Adipocyte (in vitro differentiated cells): ENCODE results near the gene MUSTN1.

Experiments used
- DNase-seq: peaks from one replicate; pipeline ENCODE4 v3.0.0-alpha.2; 2015; ENCODE audit warnings: low read depth
- H3K27me3 ChIP-seq: replicated peaks from 2 replicates; pipeline ENCODE4 v1.7.0; 2013; ENCODE audit warnings: mild to moderate bottlenecking, low read length, moderate library complexity; ENCODE audit not compliant: control insufficient read depth, insufficient read depth
- H3K36me3 ChIP-seq: 2 replicates; pipeline ENCODE4 v1.7.0; 2013; ENCODE audit warnings: low read length, mild to moderate bottlenecking, moderate library complexity; ENCODE audit not compliant: control insufficient read depth, insufficient read depth, severe bottlenecking
- H3K4me1 ChIP-seq: 2 replicates; pipeline ENCODE4 v1.7.0; 2013; ENCODE audit warnings: mild to moderate bottlenecking, low read length, moderate library complexity; ENCODE audit not compliant: control insufficient read depth, insufficient read depth
- H3K4me3 ChIP-seq: 2 replicates; pipeline ENCODE4 v1.7.0; 2013; ENCODE audit warnings: mild to moderate bottlenecking, low read length, moderate library complexity
- H3K9ac ChIP-seq: 2 replicates; pipeline ENCODE4 v1.7.0; 2013; ENCODE audit warnings: mild to moderate bottlenecking, low read length, moderate library complexity
- H3K9me3 ChIP-seq: 2 replicates; pipeline ENCODE4 v1.7.0; 2013; ENCODE audit warnings: mild to moderate bottlenecking, low read length, moderate library complexity; ENCODE audit not compliant: control insufficient read depth

The MUSTN1 gene

DNA sequence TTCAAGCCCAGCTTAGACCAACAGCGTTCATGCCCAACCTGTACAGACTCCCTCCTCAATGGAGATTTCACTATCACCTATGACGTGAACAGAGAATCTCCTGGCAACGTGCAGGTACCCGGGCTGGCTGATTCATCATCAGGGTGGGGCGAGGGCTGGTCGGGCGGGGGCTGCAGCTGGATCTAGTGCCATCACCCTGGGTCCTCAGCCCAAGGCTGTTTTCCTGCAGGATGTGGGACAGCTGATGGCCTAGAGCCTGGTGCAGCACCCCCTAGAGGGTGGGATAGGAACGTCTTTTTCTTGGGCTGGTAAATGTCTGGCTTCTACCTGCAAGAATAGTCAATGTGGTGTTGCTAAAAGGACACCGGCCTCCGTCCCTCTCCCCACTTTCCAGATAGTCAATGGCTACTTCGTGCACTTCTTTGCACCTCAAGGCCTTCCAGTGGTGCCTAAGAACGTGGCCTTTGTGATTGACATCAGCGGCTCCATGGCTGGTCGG is 35.8 kb downstream of the MUSTN1 start:
- no peak for DNase-seq

DNA sequence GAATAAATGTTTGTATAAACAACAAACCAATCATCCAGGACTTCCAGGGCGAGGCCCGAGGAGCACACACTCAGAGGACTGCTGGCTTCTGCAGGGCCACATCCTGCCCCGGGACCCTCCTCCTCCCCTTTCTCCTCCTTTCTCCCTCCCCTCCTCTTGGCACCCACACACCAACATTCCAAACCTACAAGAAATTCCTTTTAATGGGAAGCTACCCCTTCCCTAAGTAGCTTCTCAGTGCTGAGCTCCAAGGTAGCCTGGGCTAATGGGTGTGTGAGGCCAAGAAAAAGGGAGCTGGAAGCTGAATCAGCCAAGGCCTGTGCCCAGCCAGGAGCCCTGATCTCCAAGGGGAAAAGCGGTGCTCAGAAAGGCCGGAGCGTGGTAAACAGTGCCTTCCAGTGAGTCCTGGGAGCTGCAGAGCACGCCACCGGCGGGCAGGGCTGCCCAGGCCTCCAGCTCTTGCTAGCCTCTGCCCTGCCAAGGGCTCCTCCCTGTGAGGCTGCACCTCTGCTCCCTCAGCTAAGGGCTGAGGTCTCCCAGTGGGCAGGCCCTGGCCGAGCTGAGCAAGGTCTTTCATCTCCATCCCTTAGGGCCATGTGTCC is 36.3 kb downstream of the MUSTN1 start:
- Histone ChIP-seq H3K36me3 (no peaks in the 10 kb centered on the region), H3K27me3 (peaks cover 4% of the 10 kb centered on the region), H3K9me3 (no peaks in the 10 kb centered on the region), H3K4me3 (no peak overlapping the region), H3K9ac (no peak overlapping the region), H3K4me1 (peaks cover 25% of the 10 kb centered on the region)
- DNase-seq: no peak

More for the DNA sequence above, 35.8 kb downstream of the MUSTN1 start:
- no peak overlapping the region for H3K4me3 ChIP-seq
- H3K9ac ChIP-seq: no peak overlapping the region
- peaks cover 4% of the 10 kb centered on the region for H3K27me3 ChIP-seq
- peaks cover 25% of the 10 kb centered on the region for H3K4me1 ChIP-seq
- no peaks in the 10 kb centered on the region for H3K36me3 ChIP-seq
- no peaks in the 10 kb centered on the region for H3K9me3 ChIP-seq

- no peak for DNase-seq
- Histone ChIP-seq H3K4me1 (peaks cover 17% of the 10 kb centered on the region), H3K4me3 (no peak overlapping the region), H3K27me3 (peaks cover 4% of the 10 kb centered on the region), H3K36me3 (no peaks in the 10 kb centered on the region), H3K9me3 (no peaks in the 10 kb centered on the region), H3K9ac (no peak overlapping the region)
Measured at GRCh38 chr3:52796411-52796810, 38.4 kb downstream of the MUSTN1 start.

DNA sequence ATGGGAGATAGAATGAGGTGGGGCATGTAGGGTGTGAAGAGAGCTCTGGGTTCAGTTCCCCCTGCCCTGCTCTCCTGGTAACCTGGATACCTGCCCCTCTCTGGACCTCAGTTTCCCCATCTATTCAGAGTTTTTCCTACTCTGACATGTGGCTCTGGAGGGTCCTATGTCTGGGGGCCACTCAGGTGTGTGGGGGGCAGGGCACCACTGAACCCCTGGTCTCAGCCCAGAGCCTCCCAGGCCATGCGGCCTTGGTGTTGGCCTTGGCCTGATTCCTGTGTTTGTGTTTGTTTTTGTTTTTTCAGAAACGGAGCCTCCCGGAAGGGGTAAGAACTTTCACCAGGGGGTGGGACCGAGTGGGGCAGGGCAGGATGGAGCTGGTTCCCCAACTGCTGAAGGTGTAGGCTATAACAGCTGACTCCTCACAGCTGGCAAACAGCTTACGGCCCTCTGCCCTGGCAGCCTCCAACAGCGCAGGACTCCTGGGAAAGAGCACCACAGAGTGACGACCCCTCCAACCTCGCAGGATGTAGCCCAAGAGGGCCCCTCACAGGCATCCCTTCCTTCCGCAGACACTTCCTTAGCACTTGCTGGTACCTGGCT is 39.4 kb downstream of the MUSTN1 start:
- DNase-seq: no peak
- Histone ChIP-seq H3K4me3 (no peak overlapping the region), H3K4me1 (peaks cover 16% of the 10 kb centered on the region), H3K27me3 (peaks cover 4% of the 10 kb centered on the region), H3K9ac (no peak overlapping the region), H3K9me3 (no peaks in the 10 kb centered on the region), H3K36me3 (no peaks in the 10 kb centered on the region)

- Histone ChIP-seq H3K4me1 (peaks cover 8% of the 10 kb centered on the region), H3K27me3 (peaks cover 4% of the 10 kb centered on the region)
- no peak for DNase-seq
Measured at GRCh38 chr3:52794612-52795099, 40.2 kb downstream of the MUSTN1 start, which contains the start of gene ITIH3. TSS of gene ITIH3 (plus strand) at chr3:52794796. CDS start at chr3:52794804, 8 bp downstream.

GRCh38 chr3:52793702-52794611 is 40.9 kb downstream of the MUSTN1 start:
- Histone ChIP-seq H3K9me3 (no peaks in the 10 kb centered on the region), H3K27me3 (peaks cover 4% of the 10 kb centered on the region), H3K9ac (no peak overlapping the region), H3K36me3 (peaks cover 3% of the 10 kb centered on the region), H3K4me1 (peaks cover 5% of the 10 kb centered on the region), H3K4me3 (no peak overlapping the region)
- no peak for DNase-seq

More at GRCh38 chr3:52794612-52795099, 40.2 kb downstream of the MUSTN1 start, which contains the start of gene ITIH3:
- H3K9me3 ChIP-seq: no peaks in the 10 kb centered on the region
- no peak within 1 kb of the TSS for H3K9ac ChIP-seq
- peaks cover 3% of the 10 kb centered on the region for H3K36me3 ChIP-seq
- no peak within 1 kb of the TSS for H3K4me3 ChIP-seq

GRCh38 chr3:52792961-52793695 is 41.7 kb downstream of the MUSTN1 start:
- no peak for DNase-seq
- H3K4me1 ChIP-seq: no peaks in the 10 kb centered on the region
- H3K9ac ChIP-seq: no peak overlapping the region
- H3K4me3 ChIP-seq: no peak overlapping the region
- no peaks in the 10 kb centered on the region for H3K9me3 ChIP-seq
- peaks cover 4% of the 10 kb centered on the region for H3K27me3 ChIP-seq
- peaks cover 3% of the 10 kb centered on the region for H3K36me3 ChIP-seq

GRCh38 chr3:52792413-52792812 is 42.4 kb downstream of the MUSTN1 start:
- H3K9ac ChIP-seq: no peak overlapping the region
- H3K4me1 ChIP-seq: peaks cover 3% of the 10 kb centered on the region
- no peak overlapping the region for H3K4me3 ChIP-seq
- DNase-seq: no peak
- peaks cover 3% of the 10 kb centered on the region for H3K36me3 ChIP-seq
- H3K27me3 ChIP-seq: peaks cover 4% of the 10 kb centered on the region
- H3K9me3 ChIP-seq: no peaks in the 10 kb centered on the region

- DNase-seq: no peak
- Histone ChIP-seq H3K4me3 (no peak overlapping the region), H3K4me1 (peaks cover 6% of the 10 kb centered on the region), H3K27me3 (peaks cover 4% of the 10 kb centered on the region), H3K9ac (no peak overlapping the region), H3K9me3 (no peaks in the 10 kb centered on the region), H3K36me3 (peaks cover 3% of the 10 kb centered on the region)
Measured at GRCh38 chr3:52791928-52792327, 42.9 kb downstream of the MUSTN1 start.

DNA sequence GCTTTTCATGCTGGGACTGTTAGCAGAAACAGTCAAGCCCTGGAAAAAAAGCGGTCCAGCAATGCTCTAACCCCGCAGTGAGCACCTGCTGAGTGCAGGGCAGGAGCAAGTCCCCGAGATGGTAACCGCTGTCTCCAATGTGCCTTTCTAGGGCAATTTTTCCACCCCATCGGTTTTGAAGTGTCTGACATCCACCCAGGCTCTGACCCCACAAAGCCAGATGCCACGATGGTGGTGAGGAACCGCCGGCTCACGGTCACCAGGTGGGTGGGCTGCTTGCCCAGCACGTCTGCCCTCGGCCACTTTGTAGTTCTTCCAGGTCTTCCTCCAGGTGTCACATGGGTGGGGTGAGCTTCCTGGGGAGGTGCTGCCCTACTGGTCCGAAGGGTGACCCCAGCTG is 43.5 kb downstream of the MUSTN1 start:
- H3K9me3 ChIP-seq: no peaks in the 10 kb centered on the region

More for the DNA sequence above, 43.5 kb downstream of the MUSTN1 start:
- H3K4me1 ChIP-seq: peaks cover 6% of the 10 kb centered on the region
- no peak overlapping the region for H3K4me3 ChIP-seq
- peaks cover 3% of the 10 kb centered on the region for H3K36me3 ChIP-seq
- no peak for DNase-seq
- no peak overlapping the region for H3K9ac ChIP-seq
- peaks cover under 1% of the 10 kb centered on the region for H3K27me3 ChIP-seq
